ENCODE results near the gene TRAF3IP1. TPM values are rescaled to one million over a fixed set of nuclear protein-coding genes. Genes with fewer than 3 reads are reported as not detected.
"Not testable (repeated sequence)": the region's sequence is repeated elsewhere in the genome, so short reads cannot be mapped to it uniquely, and the experiment has no call there.

The TRAF3IP1 gene
- polyA plus RNA-seq, 1 donor from 2014 or later = 6.6 TPM

DNA sequence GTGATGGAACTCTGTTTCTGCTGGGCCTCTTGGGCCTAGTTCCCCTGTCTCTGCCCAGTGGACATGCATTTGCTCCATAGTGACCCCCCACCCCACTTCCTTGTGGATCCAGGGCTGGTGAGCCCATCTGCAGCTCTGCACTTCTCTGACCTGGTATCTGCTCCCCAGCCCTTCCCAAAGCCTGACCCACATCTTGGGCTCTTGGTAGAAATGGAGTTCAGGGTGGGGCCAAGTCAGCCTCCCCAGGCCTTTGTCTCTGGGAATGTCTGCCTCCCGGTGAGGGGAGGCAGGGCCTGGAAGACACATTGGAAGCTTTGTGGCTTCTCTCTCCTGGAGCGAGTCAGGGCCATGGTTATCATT lies 6.3 kb upstream of the TRAF3IP1 start:
- H3K4me1 Mint-ChIP-seq = peaks cover 0 to 4% (median 0%) of the 10 kb centered on the region in 3 donors
- no peaks in the 10 kb centered on the region for H3K9me3 Mint-ChIP-seq
- peaks cover 14% of the 10 kb centered on the region for H3K27me3 Mint-ChIP-seq
- H3K27ac Mint-ChIP-seq = no peak overlapping the region
- H3K36me3 Mint-ChIP-seq = no peaks in the 10 kb centered on the region
- H3K4me3 Mint-ChIP-seq = no peak overlapping the region

DNA sequence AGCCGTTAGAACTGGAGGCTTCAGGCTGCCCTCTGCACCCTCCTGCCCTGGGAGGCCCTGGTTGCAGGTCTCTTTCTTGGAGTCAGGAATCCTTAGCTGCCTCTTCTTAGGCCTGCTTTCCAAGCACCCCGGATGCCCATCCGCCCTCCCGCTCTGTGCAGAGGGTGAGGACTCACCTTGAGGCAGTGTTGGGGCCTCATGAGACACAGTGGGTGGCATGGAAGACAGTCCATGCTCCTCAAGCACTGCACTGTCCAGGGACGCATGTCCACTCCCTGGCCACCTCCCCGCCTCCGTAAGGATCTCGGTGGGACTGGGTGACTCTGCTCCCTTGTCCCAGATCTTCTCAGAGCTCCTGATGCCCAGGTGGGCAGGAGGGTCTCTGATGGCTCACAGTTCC lies 5.7 kb upstream of the TRAF3IP1 start:
- Mint-ChIP-seq H3K4me1 (peaks cover under 1 to 2% (median under 1%) of the 10 kb centered on the region in 3 donors), H3K9me3 (no peaks in the 10 kb centered on the region), H3K36me3 (no peaks in the 10 kb centered on the region), H3K27ac (no peak overlapping the region), H3K4me3 (no peak overlapping the region), H3K27me3 (peaks cover 12% of the 10 kb centered on the region)

DNA sequence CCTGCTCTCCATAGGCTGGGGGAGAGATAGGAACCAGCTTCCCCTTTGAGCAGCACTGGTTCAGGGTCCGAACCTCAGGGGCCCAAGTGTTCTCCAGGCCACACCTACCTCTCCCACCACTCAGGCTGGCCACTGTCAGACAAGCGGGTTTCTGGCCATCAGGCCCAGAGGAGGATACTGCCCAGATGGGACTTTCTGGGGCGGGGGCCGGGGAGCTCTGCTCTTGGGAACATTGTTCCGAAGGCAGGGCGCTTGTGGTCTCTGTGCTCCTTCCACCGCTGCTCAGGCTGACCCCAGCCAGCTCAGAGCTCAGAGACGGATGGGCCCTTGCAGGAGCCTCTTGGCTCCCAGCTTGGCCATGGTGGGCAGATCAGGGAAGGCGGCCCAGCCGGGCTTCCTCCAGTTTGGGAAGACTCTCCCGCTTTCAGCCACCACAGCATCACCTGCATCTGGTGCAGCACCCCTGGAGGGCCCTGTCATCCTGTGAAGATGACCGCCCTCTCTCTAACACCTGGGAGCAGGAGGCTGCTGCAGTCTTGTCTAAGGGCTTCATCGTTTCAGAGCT lies 5.2 kb upstream of the TRAF3IP1 start:
- no peaks in the 10 kb centered on the region for H3K9me3 Mint-ChIP-seq

GRCh38 chr2:238320648-238321281 lies 447 bp downstream of the TRAF3IP1 start:
- peak overlapping the region in 2 of 3 donors; percentile 67 to 92 for H3K27ac Mint-ChIP-seq
- H3K9me3 Mint-ChIP-seq = no peaks in the 10 kb centered on the region
- H3K27me3 Mint-ChIP-seq = peaks cover 4% of the 10 kb centered on the region
- H3K4me1 Mint-ChIP-seq = peaks cover 5 to 14% (median 9%) of the 10 kb centered on the region in 3 donors
- no peaks in the 10 kb centered on the region for H3K36me3 Mint-ChIP-seq
- peak overlapping the region; percentile 84 to 91 (median 88) for H3K4me3 Mint-ChIP-seq

More for the DNA sequence above, 5.2 kb upstream of the TRAF3IP1 start:
- no peak overlapping the region for H3K27ac Mint-ChIP-seq
- H3K4me3 Mint-ChIP-seq = no peak overlapping the region
- H3K4me1 Mint-ChIP-seq = peaks cover 4 to 5% (median 5%) of the 10 kb centered on the region in 3 donors
- peaks cover 12% of the 10 kb centered on the region for H3K27me3 Mint-ChIP-seq
- H3K36me3 Mint-ChIP-seq = no peaks in the 10 kb centered on the region

DNA sequence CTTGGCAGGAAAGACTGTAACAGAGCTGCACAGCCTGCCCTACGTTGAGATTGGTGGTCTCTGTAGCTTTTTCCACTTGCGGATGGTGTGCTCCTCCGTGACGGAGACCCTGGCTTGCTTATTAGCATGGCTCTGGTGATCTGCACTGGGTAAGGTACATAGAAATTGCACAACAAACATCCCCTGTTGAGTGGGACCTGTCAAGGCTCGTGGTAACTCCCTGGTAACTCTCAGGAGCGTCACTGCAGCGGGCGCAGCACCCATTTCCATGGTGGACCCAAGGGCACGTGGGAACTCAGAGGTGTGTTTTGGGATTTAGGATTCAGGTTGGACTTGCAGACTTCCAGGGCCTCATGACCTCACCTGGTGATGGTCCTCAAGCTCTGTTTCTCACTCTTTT lies 1.1 kb downstream of the TRAF3IP1 start:
- H3K4me1 Mint-ChIP-seq = peaks cover 5 to 14% (median 9%) of the 10 kb centered on the region in 3 donors
- peak overlapping the region; percentile 77 to 91 (median 87) for H3K4me3 Mint-ChIP-seq
- H3K27ac Mint-ChIP-seq = peak overlapping the region in 2 of 3 donors; percentile 44 to 92
- H3K9me3 Mint-ChIP-seq = no peaks in the 10 kb centered on the region
- H3K36me3 Mint-ChIP-seq = no peaks in the 10 kb centered on the region
- H3K27me3 Mint-ChIP-seq = peaks cover 2% of the 10 kb centered on the region

GRCh38 chr2:238322001-238322411 lies 1.7 kb downstream of the TRAF3IP1 start:
- Mint-ChIP-seq H3K27me3 (peaks cover 2% of the 10 kb centered on the region), H3K27ac (no peak overlapping the region), H3K9me3 (no peaks in the 10 kb centered on the region), H3K36me3 (peaks cover 2% of the 10 kb centered on the region), H3K4me1 (peaks cover 4 to 14% (median 9%) of the 10 kb centered on the region in 3 donors), H3K4me3 (peak overlapping the region in 3 of 4 donors; percentile 77 to 91 (median 88))

- H3K27me3 Mint-ChIP-seq, H3K9me3 Mint-ChIP-seq, H3K27ac Mint-ChIP-seq, H3K36me3 Mint-ChIP-seq: not testable (repeated sequence)
- H3K4me1 Mint-ChIP-seq = peaks cover 4 to 14% (median 9%) of the 10 kb centered on the region in 3 donors
- peak overlapping the region in 1 of 4 donors; percentile 17 for H3K4me3 Mint-ChIP-seq
These were observed 3.9 kb downstream of the TRAF3IP1 start for GRCh38 chr2:238324248-238324647.

- peaks cover 0 to 4% (median 2%) of the 10 kb centered on the region in 3 donors for H3K9me3 Mint-ChIP-seq
- H3K27ac Mint-ChIP-seq = no peak overlapping the region
- H3K4me1 Mint-ChIP-seq = peaks cover 0 to 9% (median 5%) of the 10 kb centered on the region in 3 donors
- peaks cover 12% of the 10 kb centered on the region for H3K36me3 Mint-ChIP-seq
- no peaks in the 10 kb centered on the region for H3K27me3 Mint-ChIP-seq
- H3K4me3 Mint-ChIP-seq = no peak overlapping the region
These were observed 5.4 kb downstream of the TRAF3IP1 start for GRCh38 chr2:238325694-238326093.

GRCh38 chr2:238326801-238327365 lies 6.6 kb downstream of the TRAF3IP1 start:
- H3K4me1 Mint-ChIP-seq = peaks cover 0 to 5% (median 1%) of the 10 kb centered on the region in 3 donors
- H3K9me3 Mint-ChIP-seq = peaks cover 0 to 4% (median 2%) of the 10 kb centered on the region in 3 donors
- no peak overlapping the region for H3K4me3 Mint-ChIP-seq
- H3K27ac Mint-ChIP-seq = no peak overlapping the region
- peaks cover 12% of the 10 kb centered on the region for H3K36me3 Mint-ChIP-seq
- no peaks in the 10 kb centered on the region for H3K27me3 Mint-ChIP-seq

DNA sequence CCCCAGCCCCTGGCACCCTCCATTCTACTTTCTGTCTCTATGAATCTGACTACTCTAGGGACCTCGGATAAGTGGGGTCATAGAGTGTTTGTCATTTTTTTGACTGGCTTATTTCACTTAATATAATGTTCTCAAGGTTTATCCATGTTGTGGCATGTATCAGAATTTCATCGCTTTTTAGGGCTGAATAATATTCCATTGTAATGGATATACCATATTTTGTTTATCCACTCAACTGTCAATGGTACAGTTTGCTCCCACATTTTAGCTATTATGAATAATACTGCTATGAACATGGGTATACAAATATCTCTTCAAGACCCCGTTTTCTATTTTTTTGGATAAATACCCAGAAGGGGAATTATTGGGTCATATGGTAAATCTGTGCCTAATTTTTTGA lies 7.4 kb downstream of the TRAF3IP1 start:
- peaks cover 0 to 4% (median 2%) of the 10 kb centered on the region in 3 donors for H3K9me3 Mint-ChIP-seq
- H3K27ac Mint-ChIP-seq = peak overlapping the region in 1 of 3 donors; percentile 71
- H3K27me3 Mint-ChIP-seq = no peaks in the 10 kb centered on the region
- H3K4me3 Mint-ChIP-seq = peak overlapping the region in 1 of 4 donors; percentile 3
- peaks cover 12% of the 10 kb centered on the region for H3K36me3 Mint-ChIP-seq
- H3K4me1 Mint-ChIP-seq = peaks cover 0 to 2% (median 0%) of the 10 kb centered on the region in 3 donors

DNA sequence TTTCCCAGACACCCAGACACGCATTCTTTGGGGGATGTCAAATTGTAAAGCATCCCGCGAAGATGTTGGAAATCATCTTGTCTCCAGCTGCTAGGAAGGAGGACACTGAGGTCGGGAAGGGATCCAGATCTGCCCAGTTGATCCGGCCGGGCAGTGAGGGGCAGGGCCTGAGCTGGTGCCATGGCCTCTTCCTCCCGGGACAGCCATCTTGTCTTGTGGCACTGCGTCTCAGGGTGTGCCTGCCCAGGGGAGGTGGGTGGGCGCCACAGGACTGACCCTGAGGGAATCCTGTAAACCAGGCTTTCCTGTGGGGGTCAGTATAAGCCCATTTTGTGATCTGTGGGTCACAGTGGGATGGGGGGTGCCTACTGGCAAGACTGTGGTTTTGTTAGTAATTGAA lies 10.1 kb downstream of the TRAF3IP1 start:
- no peaks in the 10 kb centered on the region for H3K4me1 Mint-ChIP-seq
- H3K9me3 Mint-ChIP-seq = peaks cover 0 to 4% (median 2%) of the 10 kb centered on the region in 3 donors
- H3K27me3 Mint-ChIP-seq = no peaks in the 10 kb centered on the region
- H3K4me3 Mint-ChIP-seq = no peak overlapping the region
- H3K27ac Mint-ChIP-seq = no peak overlapping the region
- peaks cover 14% of the 10 kb centered on the region for H3K36me3 Mint-ChIP-seq

DNA sequence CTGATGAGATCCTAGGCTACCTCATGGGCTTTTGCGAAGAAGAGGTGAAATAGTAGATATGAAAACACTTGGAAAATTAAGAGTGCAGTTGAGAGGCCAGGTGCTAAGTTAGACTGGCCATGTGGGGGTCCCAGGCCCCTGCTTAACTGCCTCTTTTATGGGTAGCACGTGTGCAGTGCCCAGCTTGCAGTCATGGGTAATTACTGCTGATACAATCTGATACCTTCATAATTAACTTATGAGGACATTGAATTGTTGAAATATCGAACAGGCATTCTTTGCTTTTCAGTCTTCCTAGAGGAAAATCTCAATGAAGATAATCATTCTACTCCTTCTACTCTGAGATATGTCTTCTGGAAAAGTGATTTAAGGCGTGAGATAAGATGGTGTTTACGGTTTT lies 11.6 kb downstream of the TRAF3IP1 start:
- peaks cover 0 to 4% (median 2%) of the 10 kb centered on the region in 3 donors for H3K9me3 Mint-ChIP-seq
- no peaks in the 10 kb centered on the region for H3K27me3 Mint-ChIP-seq
- no peak overlapping the region for H3K4me3 Mint-ChIP-seq
- no peaks in the 10 kb centered on the region for H3K4me1 Mint-ChIP-seq
- H3K36me3 Mint-ChIP-seq = peaks cover 13% of the 10 kb centered on the region
- H3K27ac Mint-ChIP-seq = no peak overlapping the region

GRCh38 chr2:238334885-238335284 lies 14.6 kb downstream of the TRAF3IP1 start:
- Mint-ChIP-seq H3K9me3 (no peaks in the 10 kb centered on the region), H3K4me3 (no peak overlapping the region), H3K4me1 (peaks cover 0 to 3% (median 0%) of the 10 kb centered on the region in 3 donors), H3K27ac (no peak overlapping the region), H3K27me3 (no peaks in the 10 kb centered on the region), H3K36me3 (peaks cover 5% of the 10 kb centered on the region)

DNA sequence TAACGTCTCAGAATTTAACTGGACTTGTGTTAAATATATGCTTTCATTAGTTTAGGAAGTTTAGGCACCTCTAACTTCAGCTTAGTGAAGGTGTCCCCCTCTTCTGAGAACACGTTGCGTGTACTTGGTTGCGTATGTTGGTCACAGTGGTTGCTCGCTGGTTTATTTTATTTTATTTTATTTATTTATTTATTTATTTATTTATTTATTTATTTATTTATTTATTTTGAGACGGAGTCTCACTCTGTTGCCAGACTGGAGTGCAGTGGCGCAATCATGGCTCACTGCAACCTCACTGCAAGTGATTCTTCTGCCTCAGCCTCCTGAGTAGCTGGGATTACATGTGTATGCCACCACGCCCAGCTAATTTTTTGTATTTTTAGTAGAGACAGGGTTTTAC lies 15.3 kb downstream of the TRAF3IP1 start:
- not testable (repeated sequence) for H3K4me3 Mint-ChIP-seq, H3K4me1 Mint-ChIP-seq, H3K36me3 Mint-ChIP-seq, H3K9me3 Mint-ChIP-seq, H3K27me3 Mint-ChIP-seq, H3K27ac Mint-ChIP-seq

DNA sequence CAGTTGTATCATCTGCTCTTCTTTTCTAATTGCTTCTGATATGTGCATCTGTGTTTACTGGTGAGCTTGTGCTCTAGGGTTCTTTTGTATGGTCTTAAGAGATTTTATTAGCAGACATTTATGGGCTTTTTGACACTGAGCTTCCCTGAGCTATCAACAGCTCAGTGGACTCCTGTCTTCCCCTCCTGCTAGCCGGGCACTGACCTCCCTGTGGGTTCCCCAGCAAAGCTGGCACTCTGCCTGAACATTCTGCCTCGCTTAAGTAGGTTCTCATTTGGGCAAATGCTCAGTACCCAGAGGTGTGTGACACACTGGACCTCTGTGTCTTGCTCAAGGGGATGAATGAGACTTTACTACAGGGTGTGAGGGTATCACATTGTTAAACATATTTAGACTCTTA lies 15.8 kb downstream of the TRAF3IP1 start:
- peak overlapping the region in 1 of 3 donors; percentile 53 for H3K27ac Mint-ChIP-seq
- H3K27me3 Mint-ChIP-seq = no peaks in the 10 kb centered on the region
- peaks cover 6% of the 10 kb centered on the region for H3K36me3 Mint-ChIP-seq
- no peaks in the 10 kb centered on the region for H3K9me3 Mint-ChIP-seq
- H3K4me3 Mint-ChIP-seq = no peak overlapping the region
- H3K4me1 Mint-ChIP-seq = peaks cover 0 to 3% (median 0%) of the 10 kb centered on the region in 3 donors
